Measurements from ENCODE around the gene SELENON. TPM values are rescaled to one million over a fixed set of nuclear protein-coding genes. Genes with fewer than 3 reads are reported as not detected.

SELENON gene
- total and polyA plus RNA-seq, 5 donors from 2014 or later, result 1.2 to 19.2 (median 2.0) TPM

GRCh38 chr1:25825605-25826004 lies 25.6 kb downstream of the SELENON start:
- Mint-ChIP-seq H3K9me3 (no peaks in the 10 kb centered on the region), H3K27ac (no peak overlapping the region), H3K4me1 (peaks cover 11 to 22% (median 18%) of the 10 kb centered on the region in 4 donors), H3K4me3 (no peak overlapping the region), H3K27me3 (no peaks in the 10 kb centered on the region), H3K36me3 (peaks cover 30% of the 10 kb centered on the region)
- Histone ChIP-seq H3K4me3 (ENCODE audit: low read depth, low read length) (no peak overlapping the region), H3K27me3 (ENCODE audit: control insufficient read depth, insufficient read depth, low read length) (no peaks in the 10 kb centered on the region), H3K9me3 (ENCODE audit: control insufficient read depth in 2 of 2, low read length in 2 of 2) (no peaks in the 10 kb centered on the region), H3K27ac (ENCODE audit: insufficient read depth, low read length, poor library complexity, severe bottlenecking) (no peak overlapping the region), H3K4me1 (ENCODE audit: control insufficient read depth, insufficient read depth, low read length, poor library complexity, severe bottlenecking) (peaks cover 14% of the 10 kb centered on the region), H3K36me3 (ENCODE audit: control insufficient read depth, insufficient read depth, low read length) (peaks cover 43% of the 10 kb centered on the region)
- no peak for ATAC-seq (ENCODE audit: low read depth in 2 of 2)
- DNase-seq, result no peak

- H3K27me3 Mint-ChIP-seq, result no peaks in the 10 kb centered on the region
- no peaks in the 10 kb centered on the region for H3K27me3 ChIP-seq (ENCODE audit: control insufficient read depth, insufficient read depth, low read length)
- no peak overlapping the region for H3K27ac ChIP-seq (ENCODE audit: insufficient read depth, low read length, poor library complexity, severe bottlenecking)
- no peak overlapping the region for H3K4me3 ChIP-seq (ENCODE audit: low read depth, low read length)
- DNase-seq (no peak), ATAC-seq (ENCODE audit: low read depth in 2 of 2) (no peak)
- H3K36me3 Mint-ChIP-seq, result peaks cover 36% of the 10 kb centered on the region
- no peak overlapping the region for H3K4me3 Mint-ChIP-seq
- peaks cover 4 to 14% (median 12%) of the 10 kb centered on the region in 4 donors for H3K4me1 Mint-ChIP-seq
- H3K9me3 ChIP-seq (ENCODE audit: control insufficient read depth in 2 of 2, low read length in 2 of 2), result no peaks in the 10 kb centered on the region
- H3K4me1 ChIP-seq (ENCODE audit: control insufficient read depth, insufficient read depth, low read length, poor library complexity, severe bottlenecking), result peaks cover 4% of the 10 kb centered on the region
- H3K27ac Mint-ChIP-seq, result no peak overlapping the region
- peaks cover 52% of the 10 kb centered on the region for H3K36me3 ChIP-seq (ENCODE audit: control insufficient read depth, insufficient read depth, low read length)
- no peaks in the 10 kb centered on the region for H3K9me3 Mint-ChIP-seq
Observed at GRCh38 chr1:25826571-25826970, 26.6 kb downstream of the SELENON start.

GRCh38 chr1:25828491-25828890 lies 28.5 kb downstream of the SELENON start:
- no peak overlapping the region for H3K27ac ChIP-seq (ENCODE audit: insufficient read depth, low read length, poor library complexity, severe bottlenecking)
- Mint-ChIP-seq H3K27me3 (no peaks in the 10 kb centered on the region), H3K4me1 (peaks cover 0 to 11% (median 8%) of the 10 kb centered on the region in 4 donors), H3K4me3 (no peak overlapping the region), H3K36me3 (peaks cover 38% of the 10 kb centered on the region), H3K9me3 (no peaks in the 10 kb centered on the region), H3K27ac (no peak overlapping the region)
- DNase-seq (no peak), ATAC-seq (ENCODE audit: low read depth in 2 of 2) (no peak)
- no peaks in the 10 kb centered on the region for H3K9me3 ChIP-seq (ENCODE audit: control insufficient read depth in 2 of 2, low read length in 2 of 2)
- H3K4me1 ChIP-seq (ENCODE audit: control insufficient read depth, insufficient read depth, low read length, poor library complexity, severe bottlenecking), result no peaks in the 10 kb centered on the region
- H3K4me3 ChIP-seq (ENCODE audit: low read depth, low read length), result no peak overlapping the region
- peaks cover 71% of the 10 kb centered on the region for H3K36me3 ChIP-seq (ENCODE audit: control insufficient read depth, insufficient read depth, low read length)
- no peaks in the 10 kb centered on the region for H3K27me3 ChIP-seq (ENCODE audit: control insufficient read depth, insufficient read depth, low read length)

- ATAC-seq (ENCODE audit: low read depth in 2 of 2), result no peak
- no peak overlapping the region for H3K27ac Mint-ChIP-seq
- no peak for DNase-seq
Observed at GRCh38 chr1:25829046-25829445, 29.1 kb downstream of the SELENON start.

GRCh38 chr1:25831569-25832196 lies 31.7 kb downstream of the SELENON start:
- Mint-ChIP-seq H3K36me3 (peaks cover 37% of the 10 kb centered on the region), H3K9me3 (no peaks in the 10 kb centered on the region), H3K27me3 (no peaks in the 10 kb centered on the region), H3K4me1 (peaks cover 0 to 9% (median 5%) of the 10 kb centered on the region in 4 donors), H3K27ac (peak overlapping the region in 1 of 3 donors; percentile 54), H3K4me3 (no peak overlapping the region)
- H3K4me1 ChIP-seq (ENCODE audit: control insufficient read depth, insufficient read depth, low read length, poor library complexity, severe bottlenecking), result no peaks in the 10 kb centered on the region
- ATAC-seq (ENCODE audit: low read depth in 2 of 2) (no peak), DNase-seq (no peak)
- no peaks in the 10 kb centered on the region for H3K9me3 ChIP-seq (ENCODE audit: control insufficient read depth in 2 of 2, low read length in 2 of 2)
- no peak overlapping the region for H3K4me3 ChIP-seq (ENCODE audit: low read depth, low read length)
- H3K27me3 ChIP-seq (ENCODE audit: control insufficient read depth, insufficient read depth, low read length), result no peaks in the 10 kb centered on the region
- peaks cover 68% of the 10 kb centered on the region for H3K36me3 ChIP-seq (ENCODE audit: control insufficient read depth, insufficient read depth, low read length)
- no peak overlapping the region for H3K27ac ChIP-seq (ENCODE audit: insufficient read depth, low read length, poor library complexity, severe bottlenecking)

More at GRCh38 chr1:25829046-25829445, 29.1 kb downstream of the SELENON start:
- Mint-ChIP-seq H3K9me3 (no peaks in the 10 kb centered on the region), H3K4me3 (no peak overlapping the region), H3K27me3 (no peaks in the 10 kb centered on the region), H3K4me1 (peaks cover 0 to 10% (median 8%) of the 10 kb centered on the region in 4 donors), H3K36me3 (peaks cover 38% of the 10 kb centered on the region)
- H3K4me3 ChIP-seq (ENCODE audit: low read depth, low read length), result no peak overlapping the region
- H3K27me3 ChIP-seq (ENCODE audit: control insufficient read depth, insufficient read depth, low read length), result no peaks in the 10 kb centered on the region
- H3K36me3 ChIP-seq (ENCODE audit: control insufficient read depth, insufficient read depth, low read length), result peaks cover 76% of the 10 kb centered on the region
- no peaks in the 10 kb centered on the region for H3K9me3 ChIP-seq (ENCODE audit: control insufficient read depth in 2 of 2, low read length in 2 of 2)
- no peaks in the 10 kb centered on the region for H3K4me1 ChIP-seq (ENCODE audit: control insufficient read depth, insufficient read depth, low read length, poor library complexity, severe bottlenecking)
- no peak overlapping the region for H3K27ac ChIP-seq (ENCODE audit: insufficient read depth, low read length, poor library complexity, severe bottlenecking)

DNA sequence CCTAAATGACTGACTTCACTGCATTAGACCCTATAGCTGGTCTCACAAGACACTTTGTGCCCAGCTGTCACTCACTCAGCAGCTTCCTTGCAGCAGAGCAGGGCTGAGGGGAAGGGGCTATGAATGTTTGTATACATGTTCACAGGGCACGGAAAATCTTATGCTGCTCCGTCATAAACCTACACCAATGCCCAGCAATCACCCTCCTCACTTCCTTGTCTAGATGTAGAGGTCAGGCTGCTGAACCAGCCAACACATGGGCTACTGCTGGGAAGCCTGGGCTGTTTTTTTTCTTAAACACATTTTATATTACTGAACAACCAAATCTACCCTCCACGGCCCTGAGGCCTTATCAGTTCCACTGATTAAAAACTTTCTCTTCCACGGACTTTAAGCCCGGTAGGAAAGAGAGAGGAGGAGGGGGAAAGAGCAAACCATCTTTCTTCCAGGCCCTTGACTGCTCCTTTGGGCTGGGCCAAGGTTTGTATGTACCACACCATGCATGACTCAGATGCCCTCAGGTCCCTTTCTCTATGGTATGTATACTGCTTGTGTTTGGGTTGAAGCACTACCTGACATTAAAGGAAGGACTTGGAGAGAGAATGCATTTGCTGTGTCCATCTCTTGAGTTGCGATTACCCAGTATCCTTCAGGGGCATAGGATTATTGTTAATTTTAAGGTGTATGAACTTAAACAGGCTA lies 32.5 kb downstream of the SELENON start:
- DNase-seq, result no peak
- Histone ChIP-seq H3K4me1 (ENCODE audit: control insufficient read depth, insufficient read depth, low read length, poor library complexity, severe bottlenecking) (no peaks in the 10 kb centered on the region), H3K27me3 (ENCODE audit: control insufficient read depth, insufficient read depth, low read length) (no peaks in the 10 kb centered on the region), H3K36me3 (ENCODE audit: control insufficient read depth, insufficient read depth, low read length) (peaks cover 61% of the 10 kb centered on the region), H3K4me3 (ENCODE audit: low read depth, low read length) (no peak overlapping the region), H3K9me3 (ENCODE audit: control insufficient read depth in 2 of 2, low read length in 2 of 2) (no peaks in the 10 kb centered on the region), H3K27ac (ENCODE audit: insufficient read depth, low read length, poor library complexity, severe bottlenecking) (no peak overlapping the region)
- Mint-ChIP-seq H3K4me1 (peaks cover 3 to 12% (median 9%) of the 10 kb centered on the region in 4 donors), H3K27me3 (no peaks in the 10 kb centered on the region), H3K9me3 (no peaks in the 10 kb centered on the region), H3K27ac (no peak overlapping the region), H3K36me3 (peaks cover 37% of the 10 kb centered on the region), H3K4me3 (no peak overlapping the region)
- ATAC-seq (ENCODE audit: low read depth in 2 of 2), result no peak

DNA sequence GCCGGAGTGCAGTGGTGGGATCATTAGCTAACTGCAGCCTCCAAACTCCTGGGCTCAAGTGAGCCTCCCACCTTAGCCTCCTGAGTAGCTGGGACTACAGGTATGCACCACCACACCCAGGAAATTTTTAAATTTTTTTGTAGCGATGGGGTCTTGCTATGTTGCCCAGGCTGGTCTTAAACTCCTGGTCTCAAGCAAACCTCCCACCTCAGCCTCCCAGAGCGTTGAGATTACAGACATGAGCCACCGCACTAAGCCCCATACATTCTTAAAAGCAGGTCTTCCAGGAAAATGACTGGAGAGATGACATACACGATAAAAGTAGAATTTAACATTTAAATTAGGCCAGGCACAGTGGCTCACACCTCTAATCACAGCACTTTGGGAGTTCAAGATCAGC lies 33.2 kb downstream of the SELENON start:
- Histone ChIP-seq H3K4me3 (ENCODE audit: low read depth, low read length) (no peak overlapping the region), H3K27ac (ENCODE audit: insufficient read depth, low read length, poor library complexity, severe bottlenecking) (no peak overlapping the region), H3K4me1 (ENCODE audit: control insufficient read depth, insufficient read depth, low read length, poor library complexity, severe bottlenecking) (no peaks in the 10 kb centered on the region), H3K27me3 (ENCODE audit: control insufficient read depth, insufficient read depth, low read length) (no peaks in the 10 kb centered on the region), H3K9me3 (ENCODE audit: control insufficient read depth in 2 of 2, low read length in 2 of 2) (no peaks in the 10 kb centered on the region), H3K36me3 (ENCODE audit: control insufficient read depth, insufficient read depth, low read length) (peaks cover 56% of the 10 kb centered on the region)
- Mint-ChIP-seq H3K4me1 (peaks cover 5 to 10% (median 6%) of the 10 kb centered on the region in 4 donors), H3K27me3 (no peaks in the 10 kb centered on the region), H3K27ac (no peak overlapping the region), H3K36me3 (peaks cover 31% of the 10 kb centered on the region), H3K4me3 (no peak overlapping the region), H3K9me3 (no peaks in the 10 kb centered on the region)
- ATAC-seq (ENCODE audit: low read depth in 2 of 2), result no peak
- DNase-seq, result no peak
